Brain microvascular endothelial cell (primary cell): ENCODE results near the gene RPS10.

Experiments used
- DNase-seq: peaks from one replicate; pipeline ENCODE4 v3.0.0-alpha.2; 2020
- H3K27ac ChIP-seq: fragments of 250-450 bp; sonication (Bioruptor Pico); 2 replicates; pipeline ENCODE4 v1.5.1; 2020; ENCODE audit warnings: mild to moderate bottlenecking, moderate library complexity
- H3K27me3 ChIP-seq: fragments of 250-450 bp; sonication (Bioruptor Pico); replicated peaks from 2 replicates; pipeline ENCODE4 v1.5.1; 2020; ENCODE audit warnings: mild to moderate bottlenecking
- H3K36me3 ChIP-seq: fragments of 250-450 bp; sonication (Bioruptor Pico); replicated peaks from 2 replicates; pipeline ENCODE4 v1.5.1; 2020; ENCODE audit warnings: mild to moderate bottlenecking
- H3K4me3 ChIP-seq: 2 replicates; pipeline ENCODE4 v1.5.1; 2011; ENCODE audit warnings: low read depth, mild to moderate bottlenecking, control low read depth, low read length, moderate library complexity
- in situ Hi-C: cut with HindIII; loops from 2 replicates; pipeline ENCODE4 v1.10.0; 2017; ENCODE audit warnings: low sequenced_read_pairs, low pct_ligation_motif_present
- TF ChIP-seq, protein P1 (sequence below): IDR thresholded peaks from 2 replicates; pipeline ENCODE4 v1.5.1; 2011; ENCODE audit warnings: low read depth, mild to moderate bottlenecking, moderate library complexity, low read length, control low read depth, inconsistent platforms; ENCODE audit errors: missing control alignments

The RPS10 gene

DNA sequence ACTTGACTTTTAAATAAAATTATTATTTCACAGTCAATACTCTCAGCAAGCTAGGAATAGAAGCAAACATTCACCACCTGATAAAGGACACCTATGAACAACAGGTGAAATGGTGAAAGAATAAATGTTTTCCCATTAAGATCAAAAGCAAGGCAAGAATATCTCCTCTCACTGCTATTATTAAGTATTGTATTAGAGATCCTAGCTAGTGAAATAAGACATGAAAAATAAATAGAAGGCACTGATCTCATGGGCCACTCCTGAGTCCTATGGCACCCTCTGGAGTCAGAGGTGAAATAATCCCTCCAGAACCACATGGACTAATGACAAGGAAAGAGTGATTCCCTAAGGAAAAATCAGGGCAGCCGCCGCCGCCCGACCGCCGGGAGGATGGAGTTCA is 29.4 kb downstream of the RPS10 start:
- Histone ChIP-seq H3K27me3 (no peaks in the 10 kb centered on the region), H3K4me3 (no peak overlapping the region), H3K36me3 (no peaks in the 10 kb centered on the region), H3K27ac (no peak overlapping the region)
- in situ Hi-C loops = no loop called here
- DNase-seq = no peak
- TF ChIP-seq, protein P1, sequence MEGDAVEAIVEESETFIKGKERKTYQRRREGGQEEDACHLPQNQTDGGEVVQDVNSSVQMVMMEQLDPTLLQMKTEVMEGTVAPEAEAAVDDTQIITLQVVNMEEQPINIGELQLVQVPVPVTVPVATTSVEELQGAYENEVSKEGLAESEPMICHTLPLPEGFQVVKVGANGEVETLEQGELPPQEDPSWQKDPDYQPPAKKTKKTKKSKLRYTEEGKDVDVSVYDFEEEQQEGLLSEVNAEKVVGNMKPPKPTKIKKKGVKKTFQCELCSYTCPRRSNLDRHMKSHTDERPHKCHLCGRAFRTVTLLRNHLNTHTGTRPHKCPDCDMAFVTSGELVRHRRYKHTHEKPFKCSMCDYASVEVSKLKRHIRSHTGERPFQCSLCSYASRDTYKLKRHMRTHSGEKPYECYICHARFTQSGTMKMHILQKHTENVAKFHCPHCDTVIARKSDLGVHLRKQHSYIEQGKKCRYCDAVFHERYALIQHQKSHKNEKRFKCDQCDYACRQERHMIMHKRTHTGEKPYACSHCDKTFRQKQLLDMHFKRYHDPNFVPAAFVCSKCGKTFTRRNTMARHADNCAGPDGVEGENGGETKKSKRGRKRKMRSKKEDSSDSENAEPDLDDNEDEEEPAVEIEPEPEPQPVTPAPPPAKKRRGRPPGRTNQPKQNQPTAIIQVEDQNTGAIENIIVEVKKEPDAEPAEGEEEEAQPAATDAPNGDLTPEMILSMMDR = no peak

DNA sequence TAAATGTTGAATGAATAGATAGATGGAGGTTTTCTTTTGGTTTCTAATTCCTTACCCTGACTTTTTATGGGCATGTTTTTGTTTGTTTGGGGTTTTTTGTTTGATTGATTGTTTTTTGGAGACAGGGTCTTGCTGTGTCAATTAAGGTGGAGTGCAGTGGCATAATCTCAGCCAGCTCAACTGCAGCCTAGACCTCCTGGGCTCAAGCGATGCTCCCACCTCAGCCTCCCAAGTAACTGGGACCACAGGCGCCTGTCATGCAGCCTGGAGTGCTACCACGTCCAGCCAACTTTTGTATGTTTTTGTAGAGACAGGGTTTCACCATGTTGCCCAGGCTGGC is 31.9 kb downstream of the RPS10 start:
- in situ Hi-C loops = no loop called here
- Histone ChIP-seq H3K27ac (no peak overlapping the region), H3K36me3 (no peaks in the 10 kb centered on the region), H3K4me3 (no peak overlapping the region), H3K27me3 (no peaks in the 10 kb centered on the region)
- TF ChIP-seq, protein P1 = no peak
- DNase-seq = no peak

DNA sequence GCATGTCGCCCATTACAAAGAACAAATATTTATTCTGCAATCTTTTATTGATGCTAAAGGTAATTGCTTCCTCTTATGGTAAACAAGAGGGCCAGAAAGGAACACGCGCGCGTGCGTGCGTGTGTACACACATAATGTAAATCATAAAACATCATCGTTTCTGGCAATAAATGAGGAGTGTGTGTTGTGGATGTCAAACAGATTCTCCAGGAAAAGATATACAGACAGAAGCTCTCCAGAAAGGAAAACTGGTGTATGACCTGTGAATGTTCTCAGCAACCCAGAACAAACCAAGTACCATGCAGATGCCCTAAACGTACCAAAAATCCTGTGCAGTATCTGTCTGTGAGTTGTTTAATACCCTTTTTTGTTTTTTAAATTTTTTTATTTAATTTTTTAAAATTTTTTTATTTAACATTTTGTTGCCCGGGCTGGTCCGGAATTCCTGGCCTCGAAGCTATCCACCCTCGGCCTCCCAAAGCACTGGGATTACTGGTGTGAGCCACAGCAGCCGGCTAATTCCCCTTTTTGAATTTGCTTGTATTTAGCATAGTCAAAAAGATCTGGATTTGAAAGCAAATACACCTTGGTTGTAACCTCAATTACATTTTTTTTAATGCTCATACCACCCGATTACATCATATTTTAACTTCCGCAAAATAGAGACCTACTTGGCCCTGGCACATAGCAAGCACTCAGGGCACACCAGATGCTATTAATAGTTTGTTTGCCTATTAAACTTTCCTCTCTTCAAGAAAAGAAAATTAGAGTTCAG is 32.5 kb downstream of the RPS10 start:
- Histone ChIP-seq H3K27ac (no peak overlapping the region), H3K27me3 (no peaks in the 10 kb centered on the region), H3K36me3 (no peaks in the 10 kb centered on the region), H3K4me3 (peak overlapping the region; percentile 82)
- DNase-seq = no peak
- in situ Hi-C loops = no loop called here
- TF ChIP-seq, protein P1 = no peak

DNA sequence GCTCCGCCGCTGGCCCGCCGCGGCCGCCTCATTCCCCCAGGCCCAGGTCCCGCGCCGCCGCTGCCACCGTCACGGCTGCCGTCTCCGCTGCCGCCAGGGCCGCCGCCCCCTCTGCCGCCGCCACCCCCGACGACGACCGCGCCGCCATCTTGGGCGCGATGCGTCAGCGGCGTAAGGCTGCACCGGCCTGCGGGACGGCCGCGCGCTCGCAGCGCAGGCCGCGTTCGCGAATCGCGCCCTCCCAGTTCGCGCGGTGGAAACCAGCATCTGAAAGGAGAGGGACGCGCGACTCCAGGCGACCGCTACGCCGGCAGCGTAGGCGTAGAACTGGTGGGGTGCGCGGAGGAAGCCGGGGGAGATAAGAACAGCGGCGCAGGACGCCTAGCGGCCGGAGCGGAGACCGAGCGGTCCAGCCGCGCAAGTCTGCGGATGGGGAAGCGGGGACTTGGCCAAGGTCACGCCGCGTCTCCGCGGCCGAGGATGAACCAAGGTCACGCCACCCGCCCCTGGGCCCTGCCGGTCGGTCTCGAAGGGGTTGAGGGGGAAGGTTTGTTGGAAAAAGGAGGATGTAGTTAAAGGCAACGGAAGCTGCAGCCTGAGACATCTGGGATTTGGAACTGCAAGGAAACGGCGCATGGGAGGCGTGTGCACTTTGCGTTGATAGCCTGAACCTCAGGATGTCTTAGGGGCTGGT is 33.2 kb downstream of the RPS10 start, which contains the start of gene NUDT3:
Gene NUDT3 (minus strand): TSS at position 173 of the 694 bp plus-strand sequence. CDS start 307 bp downstream, outside the sequence.
- H3K4me3 ChIP-seq = peak within 1 kb of the TSS; percentile 82
- H3K36me3 ChIP-seq = no peaks in the 10 kb centered on the region
- TF ChIP-seq, protein P1 = peak; percentile 90
- in situ Hi-C loops = no loop called here
- H3K27me3 ChIP-seq = no peaks in the 10 kb centered on the region
- peak; percentile 86 for DNase-seq
- H3K27ac ChIP-seq = peak within 1 kb of the TSS; percentile 51

DNA sequence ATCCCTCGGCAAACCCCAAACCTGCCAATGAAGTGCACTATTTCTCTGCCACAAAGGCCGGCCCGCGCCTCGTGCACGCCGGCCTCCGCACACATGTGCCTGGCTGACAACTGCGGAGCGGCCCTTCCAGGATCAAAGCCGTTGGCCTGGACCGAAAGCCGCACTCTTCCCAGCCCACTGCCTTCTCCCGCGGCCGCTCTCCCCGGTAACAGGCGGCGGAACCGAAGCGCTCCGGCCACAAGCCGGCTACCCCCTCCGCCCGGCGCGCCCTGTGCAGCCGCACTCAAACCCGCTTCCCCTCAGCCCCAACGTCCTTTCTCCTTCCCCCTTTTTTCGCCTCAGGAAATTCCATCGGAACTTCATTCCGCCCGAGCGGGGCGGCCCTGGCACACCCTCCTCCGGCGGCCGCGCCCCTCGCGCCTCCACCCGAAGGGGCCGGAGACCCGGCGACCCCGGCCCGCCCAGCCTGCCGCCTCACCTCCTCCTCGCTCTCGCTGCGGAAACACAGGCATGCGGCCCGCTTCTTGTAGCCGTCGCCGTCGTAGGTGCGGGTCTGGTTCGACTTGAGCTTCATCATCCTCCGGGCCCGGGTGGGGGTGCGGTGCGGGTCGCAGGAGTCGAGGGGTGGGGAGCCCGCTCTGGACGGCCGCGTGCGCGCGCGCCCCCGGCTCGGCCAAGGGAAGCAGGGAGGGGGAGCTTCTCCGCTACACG is 33.9 kb downstream of the RPS10 start:
- peak overlapping the region; percentile 82 for H3K4me3 ChIP-seq

More for the DNA sequence above, 33.9 kb downstream of the RPS10 start:
- in situ Hi-C loops = no loop called here
- H3K27me3 ChIP-seq = no peaks in the 10 kb centered on the region
- TF ChIP-seq, protein P1 = no peak
- H3K27ac ChIP-seq = peak overlapping the region; percentile 51
- peak; percentile 27 for DNase-seq
- no peaks in the 10 kb centered on the region for H3K36me3 ChIP-seq
